Astrocyte (in vitro differentiated cells and primary cell): ENCODE measurements around the gene TNRC18. TPM values are rescaled to one million over a fixed set of nuclear protein-coding genes. Genes with fewer than 3 reads are reported as not detected.

Source experiments
- DNase-seq: peaks from one replicate; pipeline ENCODE4 v3.0.0-alpha.2; 2010; ENCODE audit warnings: low read depth
- FAIRE-seq: peaks from 2 replicates; lab custom pipeline; 2011; peaks lifted over from hg19 to GRCh38; lab: Jason Lieb, UNC
- H2AFZ ChIP-seq: 2 replicates; pipeline ENCODE4 v1.6.0; 2012; ENCODE audit warnings: low read depth, low read length, inconsistent platforms
- H3K27ac ChIP-seq: 2 replicates; pipeline ENCODE4 v1.5.1; 2011; ENCODE audit warnings: low read depth, low read length, inconsistent platforms
- H3K27me3 ChIP-seq: 2 replicates; pipeline ENCODE4 v1.6.0; 2011; ENCODE audit warnings: low read length, inconsistent platforms; ENCODE audit not compliant: insufficient read depth
- H3K36me3 ChIP-seq: 2 replicates; pipeline ENCODE4 v1.5.1; 2011; ENCODE audit warnings: low read length, inconsistent platforms; ENCODE audit not compliant: insufficient read depth
- H3K4me1 ChIP-seq: 2 replicates; pipeline ENCODE4 v1.5.1; 2011; ENCODE audit warnings: low read length, inconsistent platforms; ENCODE audit not compliant: insufficient read depth
- H3K4me2 ChIP-seq: 2 replicates; pipeline ENCODE4 v1.6.0; 2012; ENCODE audit warnings: low read length, inconsistent platforms
- H3K4me3 ChIP-seq: 2 replicates; pipeline ENCODE4 v1.5.1; 2011; ENCODE audit warnings: low read depth, mild to moderate bottlenecking, low read length, inconsistent platforms; ENCODE audit not compliant: insufficient read depth
- H3K79me2 ChIP-seq: 2 replicates; pipeline ENCODE4 v1.6.0; 2012; ENCODE audit warnings: mild to moderate bottlenecking, low read length, inconsistent platforms; ENCODE audit not compliant: insufficient read depth
- H3K9ac ChIP-seq: 2 replicates; pipeline ENCODE4 v1.6.0; 2012; ENCODE audit warnings: mild to moderate bottlenecking, low read length, inconsistent platforms
- H3K9me3 ChIP-seq: 2 replicates; pipeline ENCODE4 v1.5.1; 2012; ENCODE audit warnings: low read depth, mild to moderate bottlenecking, low read length, inconsistent platforms; ENCODE audit not compliant: insufficient read depth
- H4K20me1 ChIP-seq: 2 replicates; pipeline ENCODE4 v1.6.0; 2012; ENCODE audit warnings: low read length, inconsistent platforms; ENCODE audit not compliant: insufficient read depth
- H3K27ac Mint-ChIP-seq: one replicate; pipeline ENCODE4 v1.8.0; 2021; ENCODE audit warnings: mild to moderate bottlenecking, mixed read lengths; ENCODE audit not compliant: unreplicated experiment
- H3K27me3 Mint-ChIP-seq: one replicate; pipeline ENCODE4 v1.8.0; 2021; ENCODE audit warnings: low read depth, mixed read lengths; ENCODE audit not compliant: unreplicated experiment
- H3K36me3 Mint-ChIP-seq: one replicate; pipeline ENCODE4 v1.8.0; 2021; ENCODE audit warnings: low read depth, mixed read lengths; ENCODE audit not compliant: unreplicated experiment
- H3K4me1 Mint-ChIP-seq: one replicate; pipeline ENCODE4 v1.8.0; 2021; ENCODE audit warnings: low read depth, mixed read lengths; ENCODE audit not compliant: unreplicated experiment
- H3K4me3 Mint-ChIP-seq: one replicate; pipeline ENCODE4 v1.8.0; 2021; ENCODE audit warnings: mild to moderate bottlenecking, moderate library complexity, mixed read lengths; ENCODE audit not compliant: unreplicated experiment
- H3K9me3 Mint-ChIP-seq: one replicate; pipeline ENCODE4 v1.8.0; 2021; ENCODE audit warnings: mild to moderate bottlenecking, mixed read lengths; ENCODE audit not compliant: unreplicated experiment
- CTCF ChIP-seq: IDR thresholded peaks from 2 replicates; pipeline ENCODE4 v1.5.1; 2011; ENCODE audit warnings: low read depth, mild to moderate bottlenecking, inconsistent platforms, low read length, moderate library complexity; ENCODE audit not compliant: insufficient read depth
- EZH2 ChIP-seq: IDR thresholded peaks from 2 replicates; pipeline ENCODE4 v1.6.1; 2012; ENCODE audit warnings: mild to moderate bottlenecking, low read length, inconsistent platforms; ENCODE audit not compliant: insufficient read depth
- total RNA-seq: library from RNA; stranded (reverse); gene quantifications from 2 replicates; pipeline ENCODE4 v1.2.1, GENCODE V29; 2021

The TNRC18 gene
- total RNA-seq, 1 donor from 2014 or later, result 84.3 TPM

GRCh38 chr7:5354460-5355232, 69.0 kb downstream of the TNRC18 start:
- no peak for TF ChIP-seq EZH2
- TF ChIP-seq CTCF, result no peak
- DNase-seq (peak; percentile 17), FAIRE-seq (no peak)
- no peaks in the 10 kb centered on the region for H3K27me3 ChIP-seq
- H3K4me2 ChIP-seq, result no peak overlapping the region
- H3K36me3 ChIP-seq, result peaks cover 14% of the 10 kb centered on the region
- H3K4me3 ChIP-seq, result no peak overlapping the region
- peaks cover 43% of the 10 kb centered on the region for H3K79me2 ChIP-seq
- H3K36me3 Mint-ChIP-seq, result peaks cover 41% of the 10 kb centered on the region
- no peak overlapping the region for H3K27ac ChIP-seq
- no peaks in the 10 kb centered on the region for H3K9me3 ChIP-seq
- H3K4me1 Mint-ChIP-seq, result peaks cover 15% of the 10 kb centered on the region
- H3K27me3 Mint-ChIP-seq, result no peaks in the 10 kb centered on the region
- peaks cover 6% of the 10 kb centered on the region for H3K4me1 ChIP-seq
- H3K27ac Mint-ChIP-seq, result no peak overlapping the region
- H3K9ac ChIP-seq, result no peak overlapping the region
- H2AFZ ChIP-seq, result no peak overlapping the region
- no peak overlapping the region for H3K4me3 Mint-ChIP-seq
- no peaks in the 10 kb centered on the region for H3K9me3 Mint-ChIP-seq
- peaks cover 81% of the 10 kb centered on the region for H4K20me1 ChIP-seq

GRCh38 chr7:5352440-5353010, 71.1 kb downstream of the TNRC18 start:
- Histone ChIP-seq H3K9me3 (no peaks in the 10 kb centered on the region), H3K27me3 (no peaks in the 10 kb centered on the region), H3K79me2 (peaks cover 48% of the 10 kb centered on the region), H2AFZ (no peak overlapping the region), H3K4me1 (peaks cover 6% of the 10 kb centered on the region), H3K4me3 (no peak overlapping the region), H3K9ac (no peak overlapping the region), H3K27ac (no peak overlapping the region), H3K36me3 (peaks cover 3% of the 10 kb centered on the region), H4K20me1 (peaks cover 70% of the 10 kb centered on the region), H3K4me2 (no peak overlapping the region)
- Mint-ChIP-seq H3K36me3 (peaks cover 26% of the 10 kb centered on the region), H3K9me3 (no peaks in the 10 kb centered on the region), H3K4me3 (no peak overlapping the region), H3K27ac (no peak overlapping the region), H3K27me3 (peaks cover 2% of the 10 kb centered on the region), H3K4me1 (peaks cover 17% of the 10 kb centered on the region)
- FAIRE-seq, result no peak
- TF ChIP-seq EZH2 (no peak), CTCF (no peak)
- DNase-seq, result no peak
